Hematopoietic multipotent progenitor cell treated with erythropoietin and hydrocortisone succinate and interleukin-3 and kit ligand, for 6 days (in vitro differentiated cells): Measurements from ENCODE around the gene MCRIP1.
A peak's percentile ranks its signal among the peaks of the same experiment; 100 is the strongest.

Source experiments
- DNase-seq: peaks from one replicate; pipeline ENCODE4 v3.0.0-alpha.2; 2015

The MCRIP1 gene

GRCh38 chr17:81860756-81861568 lies 27.9 kb upstream of the MCRIP1 start:
- DNase-seq: peak; percentile 100

GRCh38 chr17:81859906-81860755 lies 27.0 kb upstream of the MCRIP1 start, which contains the start of gene P4HB:
P4HB (minus strand) TSS chr17:81860535; CDS start chr17:81860471, 64 bp downstream.
- no peak for DNase-seq

GRCh38 chr17:81858967-81859905 lies 26.1 kb upstream of the MCRIP1 start:
- DNase-seq: peak; percentile 72

GRCh38 chr17:81858170-81858966 lies 25.3 kb upstream of the MCRIP1 start:
- DNase-seq: no peak

- DNase-seq: no peak
These were observed 22.1 kb upstream of the MCRIP1 start for GRCh38 chr17:81854974-81855774.

- no peak for DNase-seq
These were observed 19.1 kb upstream of the MCRIP1 start for GRCh38 chr17:81852237-81852636.

GRCh38 chr17:81851423-81851822 lies 18.3 kb upstream of the MCRIP1 start:
- no peak for DNase-seq

DNA sequence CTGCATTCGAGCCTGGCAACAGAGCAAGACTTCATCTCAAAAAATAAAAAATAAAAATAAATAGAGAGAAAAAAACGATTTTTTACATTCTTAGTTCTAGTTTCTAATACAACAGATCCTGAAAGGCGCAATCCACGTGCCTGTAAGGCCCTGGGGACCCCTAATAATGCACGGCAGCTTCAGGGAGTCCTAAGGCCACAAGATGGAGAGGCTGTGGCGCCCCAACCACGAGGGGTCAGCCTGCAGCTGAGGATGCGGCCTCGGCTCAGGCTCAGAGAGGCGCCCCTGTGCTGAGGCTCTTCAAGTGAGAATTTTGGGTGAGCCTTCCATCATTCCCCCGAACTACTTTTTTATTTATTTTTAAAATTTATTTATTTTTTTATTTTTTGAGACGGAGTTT lies 16.4 kb upstream of the MCRIP1 start:
- no peak for DNase-seq

DNA sequence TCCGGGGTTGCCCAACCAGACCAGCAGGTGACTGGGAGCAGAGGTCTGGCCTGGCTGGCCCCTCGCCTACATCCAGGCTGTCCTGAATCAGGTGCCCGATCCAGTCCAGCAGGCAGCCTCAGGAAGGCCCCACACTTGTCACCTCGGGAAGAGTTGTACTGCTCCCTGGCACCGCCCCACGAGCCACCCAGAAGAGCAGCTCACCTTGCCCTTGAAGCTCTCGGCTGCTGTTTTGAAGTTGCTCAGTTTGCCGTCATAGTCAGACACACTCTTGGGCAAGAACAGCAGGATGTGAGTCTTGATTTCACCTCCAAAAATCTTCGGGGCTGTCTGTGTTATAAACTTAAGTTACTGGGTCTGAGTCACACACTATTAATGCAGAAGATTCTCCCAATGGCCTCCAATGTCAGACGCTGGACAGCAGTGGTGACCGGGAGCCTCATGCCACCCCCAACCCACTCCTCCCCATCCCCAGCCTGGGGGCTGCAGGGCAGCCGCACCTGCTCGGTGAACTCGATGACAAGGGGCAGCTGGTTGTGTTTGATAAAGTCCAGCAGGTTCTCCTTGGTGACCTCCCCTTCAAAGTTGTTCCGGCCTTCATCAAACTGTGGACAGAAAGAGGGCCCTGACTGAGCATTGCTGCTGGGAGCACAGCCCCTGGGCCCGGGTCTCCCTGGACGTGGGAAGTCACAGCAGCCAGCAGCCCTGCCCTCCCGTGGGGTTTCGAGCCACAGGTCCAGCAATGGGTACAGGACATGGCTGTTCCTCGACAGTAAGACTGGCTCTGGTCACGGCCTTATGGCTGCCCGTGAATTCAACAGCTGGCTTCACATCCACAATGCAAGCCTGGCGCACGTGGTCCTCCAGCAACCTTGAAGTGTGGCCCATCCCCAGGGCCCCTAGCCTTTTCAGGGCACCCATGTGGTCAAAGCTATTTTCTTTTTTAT lies 13.9 kb upstream of the MCRIP1 start:
- no peak for DNase-seq

GRCh38 chr17:81845881-81846742 lies 13.0 kb upstream of the MCRIP1 start:
- no peak for DNase-seq

- no peak for DNase-seq
These were observed 12.3 kb upstream of the MCRIP1 start for GRCh38 chr17:81845361-81845760.

DNA sequence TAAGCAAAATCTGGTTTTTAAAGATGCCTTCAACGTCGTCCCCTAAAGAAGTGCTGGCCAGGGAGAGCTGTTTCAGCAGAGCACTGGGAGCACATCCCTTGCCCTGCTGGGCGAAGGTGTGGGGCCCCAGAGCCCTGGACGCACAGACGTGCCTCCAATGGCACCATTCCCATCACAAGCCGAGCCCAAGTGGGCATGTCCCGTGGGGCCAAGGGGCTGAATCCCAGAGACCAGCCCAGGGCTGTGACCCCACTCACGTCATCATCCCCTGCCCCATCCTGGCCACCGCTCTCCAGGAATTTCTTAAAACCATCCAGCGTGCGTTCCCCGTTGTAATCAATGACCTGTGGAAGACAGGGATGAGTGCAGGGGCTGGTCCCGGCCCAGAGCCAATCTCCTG lies 11.8 kb upstream of the MCRIP1 start:
- DNase-seq: no peak

DNA sequence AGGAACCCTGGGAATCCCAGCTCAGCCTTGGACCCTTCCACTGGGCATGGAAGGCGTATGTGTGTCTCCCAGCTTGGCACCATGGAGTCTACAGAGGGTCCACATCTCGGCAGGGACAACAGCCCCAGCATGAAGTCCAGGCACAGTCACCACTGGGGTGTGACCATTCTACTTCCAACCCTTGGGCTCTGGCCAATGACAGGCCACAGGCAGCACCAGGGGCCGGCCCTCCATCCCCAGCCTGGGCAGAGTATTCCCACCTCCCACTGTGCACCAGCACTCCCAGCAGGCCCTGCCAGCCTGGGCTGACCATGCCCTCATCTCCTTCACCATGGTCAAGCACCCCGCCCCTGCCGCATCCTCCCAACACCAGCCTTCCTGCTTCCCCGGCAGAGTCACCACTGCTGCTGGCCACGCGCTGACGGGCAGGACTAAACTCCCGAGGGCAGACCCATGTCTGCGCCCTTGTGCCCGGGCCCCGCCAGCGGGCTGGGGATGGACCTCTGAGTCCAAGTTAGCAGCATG lies 11.3 kb upstream of the MCRIP1 start:
- no peak for DNase-seq

GRCh38 chr17:81843713-81844326 lies 10.7 kb upstream of the MCRIP1 start:
- DNase-seq: no peak

GRCh38 chr17:81842725-81843504 lies 9.8 kb upstream of the MCRIP1 start:
- DNase-seq: no peak

DNA sequence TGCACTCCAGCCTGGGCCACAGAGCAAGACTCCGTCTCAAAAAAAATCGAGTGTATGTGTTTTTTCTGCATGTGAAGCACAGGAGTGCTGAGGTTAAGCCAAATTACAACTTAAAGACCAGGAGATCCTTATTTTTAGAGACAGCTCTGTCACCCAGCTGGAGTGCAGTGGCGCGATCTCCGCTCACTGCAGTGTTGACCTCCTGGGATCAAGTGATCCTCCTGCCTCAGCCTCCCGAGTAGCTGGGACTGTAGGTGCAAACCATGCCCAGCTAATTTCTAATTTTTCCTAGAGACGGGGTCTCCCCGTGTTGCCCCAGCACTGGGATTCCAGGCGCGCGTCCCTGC lies 9.3 kb upstream of the MCRIP1 start:
- no peak for DNase-seq

- DNase-seq: no peak
These were observed 8.8 kb upstream of the MCRIP1 start for GRCh38 chr17:81841866-81842265.
